NCI-H2196 treated with DMSO at 0.1 percent for 48 hours (cell line): ENCODE measurements around the gene GULP1.
"Not testable (repeated sequence)": the region's sequence is repeated elsewhere in the genome, so short reads cannot be mapped to it uniquely, and the experiment has no call there.

Source experiments
- DNase-seq: peaks from one replicate; lab custom pipeline; 2025; ENCODE audit not compliant: unreplicated experiment; lab: John Stamatoyannopoulos, UW

GULP1 gene

GRCh38 chr2:188292348-188293239, 920 bp downstream of the GULP1 start:
- no peak for DNase-seq

DNA sequence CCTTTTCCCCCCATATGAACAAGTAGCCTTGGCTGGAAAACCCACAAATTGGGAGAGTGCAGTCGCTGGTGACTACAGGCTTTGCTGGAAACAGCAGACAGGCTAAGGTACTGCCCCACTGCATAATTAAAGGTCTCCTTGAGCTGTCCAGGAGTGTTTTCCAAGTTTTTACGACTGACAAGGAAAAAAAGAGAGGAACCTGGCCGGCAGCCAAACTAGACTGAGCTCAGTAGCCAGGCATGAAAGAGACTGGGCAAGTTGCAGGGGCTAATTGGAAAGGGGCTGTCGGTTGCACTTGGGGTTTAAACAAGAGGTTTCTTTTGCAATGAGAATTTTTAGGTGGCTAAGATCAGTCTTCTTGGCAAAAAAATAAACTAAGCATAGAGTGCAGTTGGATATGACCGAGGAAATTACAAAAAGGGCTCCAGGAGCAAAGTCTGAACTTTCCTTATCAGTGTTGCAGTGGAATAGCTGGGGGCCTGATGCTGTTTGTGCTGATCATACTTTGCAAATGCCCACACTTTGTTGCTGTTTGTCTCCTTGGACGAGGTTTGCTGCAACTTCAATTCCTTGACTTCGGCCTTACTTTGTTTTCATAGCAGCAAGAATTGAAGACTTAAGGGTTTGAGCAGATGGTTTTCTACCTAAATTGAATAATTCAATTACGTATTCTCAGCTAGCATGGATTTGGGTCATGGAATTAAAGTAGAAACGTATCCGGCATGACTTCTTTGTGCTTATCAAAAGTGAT, 2.1 kb downstream of the GULP1 start:
- DNase-seq = no peak

- no peak for DNase-seq
Measured at GRCh38 chr2:188294352-188294926, 2.8 kb downstream of the GULP1 start.

GRCh38 chr2:188295067-188295685, 3.5 kb downstream of the GULP1 start:
- DNase-seq = no peak

DNA sequence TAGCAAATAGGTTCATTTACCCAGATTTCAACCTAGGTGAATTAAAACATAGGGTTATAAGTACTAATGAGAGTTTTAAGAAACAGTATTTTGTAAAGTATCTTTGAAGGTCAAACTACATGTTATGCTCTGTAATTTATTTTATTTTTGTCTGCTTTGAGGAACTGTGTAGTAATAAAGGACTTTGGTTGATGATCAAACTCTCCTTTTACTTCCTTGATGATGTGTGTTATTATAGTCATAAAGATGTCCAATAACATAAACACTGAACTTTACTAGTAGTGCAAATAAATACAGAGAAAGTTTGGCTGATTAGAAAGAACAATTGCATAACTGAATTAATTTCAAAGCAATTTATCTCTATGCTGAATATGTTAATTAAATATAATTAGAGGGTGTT, 6.3 kb downstream of the GULP1 start:
- no peak for DNase-seq

DNA sequence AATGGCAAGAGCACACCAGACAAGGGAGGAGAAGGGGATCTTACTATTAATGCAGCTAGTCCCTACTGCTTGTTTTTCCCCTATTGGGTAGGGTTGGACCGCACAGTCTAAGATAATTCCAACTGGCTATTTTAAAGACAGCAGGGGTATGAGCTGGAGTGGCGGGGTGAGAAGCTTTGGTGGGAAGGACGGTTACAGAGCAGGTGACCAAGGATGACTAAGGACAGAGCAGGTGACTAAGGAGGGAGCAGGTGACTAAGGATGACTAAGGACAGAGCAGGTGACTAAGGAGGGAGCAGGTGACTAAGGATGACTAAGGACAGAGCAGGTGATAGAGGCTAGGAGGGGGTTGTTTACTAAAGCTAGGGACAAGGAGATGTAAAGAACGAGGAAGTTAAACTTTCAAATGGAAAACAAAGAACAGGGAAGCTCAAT, 7.3 kb downstream of the GULP1 start:
- not testable (repeated sequence) for DNase-seq

DNA sequence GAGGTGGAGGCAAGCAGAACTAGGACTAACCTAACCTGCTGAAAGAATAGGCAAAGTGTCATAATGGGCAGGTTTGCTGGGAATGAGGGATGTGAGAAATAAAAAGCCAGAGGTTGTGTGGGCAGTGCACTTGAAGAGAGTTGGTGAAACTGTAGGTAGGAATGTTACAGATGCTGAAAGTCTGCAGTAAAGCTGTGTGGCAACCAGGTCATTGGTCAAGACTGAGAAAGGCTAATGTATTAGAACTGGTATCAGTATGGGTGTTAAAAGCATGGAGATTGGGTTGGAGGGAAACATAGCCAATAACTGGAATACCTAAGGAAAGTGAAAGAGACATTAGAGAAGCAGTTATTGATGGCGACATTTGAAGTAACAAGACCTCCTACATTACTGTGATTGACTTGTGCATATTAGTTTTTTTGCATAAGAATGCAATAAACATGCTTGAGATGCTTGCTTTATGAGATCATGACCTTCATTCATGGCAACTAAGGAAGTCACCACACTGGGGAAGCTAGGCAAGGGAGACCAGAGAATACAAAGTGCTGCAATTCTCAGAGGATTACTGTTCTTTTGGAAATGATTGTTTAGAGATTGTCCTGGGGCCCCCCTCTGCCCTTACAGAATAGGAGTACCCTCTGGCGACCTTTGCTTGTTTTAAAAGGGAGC, 11.8 kb downstream of the GULP1 start:
- no peak for DNase-seq

DNA sequence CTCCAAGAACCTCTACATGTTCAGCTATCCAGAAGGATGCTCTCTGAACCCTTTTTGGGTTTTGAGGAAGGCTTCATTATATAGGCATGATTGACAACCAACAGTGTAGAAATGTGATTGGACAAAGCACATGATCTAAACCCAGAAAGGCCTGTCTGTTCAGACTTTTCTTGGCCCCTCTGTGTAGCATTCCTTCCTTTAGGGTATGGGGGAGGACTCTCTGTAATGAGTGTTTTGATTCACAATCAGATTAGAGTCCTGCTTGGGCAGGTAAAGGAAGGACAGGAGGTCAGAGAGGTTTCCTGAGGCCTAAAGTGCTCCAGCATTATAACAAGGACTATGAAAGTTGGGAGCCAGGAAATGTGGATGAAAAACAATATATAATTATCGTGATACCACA, 13.6 kb downstream of the GULP1 start:
- no peak for DNase-seq

- DNase-seq = no peak
Measured at GRCh38 chr2:188306271-188306670, 14.6 kb downstream of the GULP1 start.

DNA sequence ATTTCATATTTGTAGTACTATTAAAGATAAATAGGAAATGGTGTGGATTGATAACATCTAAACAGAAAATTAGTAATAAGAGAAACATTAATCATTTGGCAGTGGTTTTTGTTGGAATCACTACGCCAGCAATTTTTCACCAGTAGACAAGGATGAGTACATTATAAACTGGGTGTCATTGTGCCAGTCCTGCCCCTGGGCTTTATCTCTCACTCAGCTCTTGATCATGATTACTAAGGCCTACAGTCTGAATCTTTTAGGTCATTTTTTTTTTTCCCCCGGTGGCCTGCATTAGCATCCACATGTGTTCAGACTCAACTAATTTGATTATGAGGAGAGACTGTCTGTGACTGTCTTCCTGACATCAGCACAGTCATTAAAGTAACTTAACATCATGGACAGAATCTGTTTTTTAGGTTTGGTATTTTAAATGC, 16.2 kb downstream of the GULP1 start:
- no peak for DNase-seq

GRCh38 chr2:188308483-188308882, 16.8 kb downstream of the GULP1 start:
- DNase-seq = no peak

GRCh38 chr2:188309364-188309763, 17.7 kb downstream of the GULP1 start:
- no peak for DNase-seq

- DNase-seq = no peak
Measured at GRCh38 chr2:188314314-188315054, 22.8 kb downstream of the GULP1 start.

GRCh38 chr2:188315750-188316149, 24.1 kb downstream of the GULP1 start:
- no peak for DNase-seq

DNA sequence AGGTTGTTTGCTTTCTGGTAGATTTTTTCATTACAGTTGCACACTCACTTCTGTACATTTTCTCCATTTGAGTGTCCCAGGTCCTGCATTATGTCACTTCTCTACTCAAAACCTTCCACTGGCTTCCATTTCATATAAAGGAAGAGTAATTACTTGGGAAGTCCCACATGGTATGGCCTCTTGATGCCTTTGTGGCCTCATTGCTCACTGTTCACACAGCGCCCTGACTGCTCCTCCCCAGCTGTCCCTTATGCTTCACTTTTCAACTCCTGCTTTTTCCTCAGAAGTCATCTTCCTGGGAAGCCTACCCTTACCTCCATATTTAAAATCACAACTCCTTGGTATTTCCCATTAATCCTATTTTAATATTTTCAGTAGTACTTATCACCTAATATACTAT, 24.7 kb downstream of the GULP1 start:
- no peak for DNase-seq

DNA sequence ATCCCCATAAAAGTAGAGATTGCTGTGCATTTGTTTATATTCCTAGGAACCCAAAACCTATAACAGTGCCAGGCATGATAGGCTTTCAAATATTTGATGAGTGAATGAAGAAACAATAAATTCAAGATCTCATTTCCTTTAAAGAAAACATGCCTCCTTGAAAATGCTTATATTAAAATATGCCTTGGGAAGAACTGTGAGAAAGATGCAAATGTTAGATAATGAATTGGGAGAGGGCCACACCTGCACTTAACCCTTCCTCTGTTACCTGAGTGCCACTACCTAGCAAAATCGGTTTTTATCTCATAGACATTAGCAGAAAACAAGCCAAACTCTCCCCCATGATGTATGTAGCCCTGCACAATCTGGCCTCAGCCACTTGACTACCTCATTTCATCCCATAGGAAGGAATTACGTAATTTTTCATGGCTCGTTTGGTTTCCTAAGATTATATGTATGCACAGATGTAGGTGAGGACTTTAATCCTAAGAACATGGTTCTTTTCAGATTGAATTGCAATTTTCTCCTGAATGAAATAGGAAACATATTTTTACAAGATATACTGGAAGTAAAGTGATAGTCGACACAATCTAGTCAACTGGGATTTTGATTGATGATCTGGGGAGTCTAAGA, 25.2 kb downstream of the GULP1 start:
- DNase-seq = no peak

GRCh38 chr2:188318161-188318749, 26.6 kb downstream of the GULP1 start:
- no peak for DNase-seq

DNA sequence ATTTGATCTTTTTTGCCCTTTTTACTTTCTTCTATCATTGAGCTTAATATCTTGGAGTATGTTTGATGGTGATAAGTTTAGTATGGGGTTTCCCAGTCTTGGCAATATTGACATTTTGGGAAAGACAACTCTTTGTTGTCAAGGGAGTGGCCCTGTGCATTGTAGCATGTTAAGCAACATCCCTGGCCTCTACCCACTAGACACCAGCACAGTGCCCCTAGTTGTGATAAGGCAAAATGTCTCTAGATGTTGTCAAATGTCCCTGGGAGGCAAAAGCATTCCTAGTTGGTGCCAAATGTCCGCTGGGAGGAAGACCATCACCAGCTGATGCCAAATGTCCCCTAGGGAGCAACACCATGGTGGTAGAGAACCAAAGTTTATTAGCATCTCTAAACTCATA, 28.2 kb downstream of the GULP1 start:
- DNase-seq = no peak

- DNase-seq = no peak
Measured at GRCh38 chr2:188320861-188321260, 29.2 kb downstream of the GULP1 start.
